Measurements from ENCODE around the gene GOT2.
"Not testable (repeated sequence)": the region's sequence is repeated elsewhere in the genome, so short reads cannot be mapped to it uniquely, and the experiment has no call there.

The GOT2 gene

GRCh38 chr16:58661199-58661830 lies 72.8 kb downstream of the GOT2 start (continued):
- TF ChIP-seq TSHZ1 (tag by site-specific recombination; IDR thresholded peaks at IDR 0.05; ENCODE audit: borderline replicate concordance) (no peak), ZBTB21 (tag by site-specific recombination; IDR thresholded peaks at IDR 0.05) (no peak), ZNF2 (tag by site-specific recombination; IDR thresholded peaks at IDR 0.05) (no peak), BCL6B (tag by site-specific recombination; IDR thresholded peaks at IDR 0.05) (no peak), ZBTB20 (tag by site-specific recombination; IDR thresholded peaks at IDR 0.05) (0 out of 2 replicates have a peak, but pooled peaks have one; percentile 9), ZEB2 (tag by site-specific recombination; IDR thresholded peaks at IDR 0.05) (no peak)
- TF ChIP-seq, protein P1, sequence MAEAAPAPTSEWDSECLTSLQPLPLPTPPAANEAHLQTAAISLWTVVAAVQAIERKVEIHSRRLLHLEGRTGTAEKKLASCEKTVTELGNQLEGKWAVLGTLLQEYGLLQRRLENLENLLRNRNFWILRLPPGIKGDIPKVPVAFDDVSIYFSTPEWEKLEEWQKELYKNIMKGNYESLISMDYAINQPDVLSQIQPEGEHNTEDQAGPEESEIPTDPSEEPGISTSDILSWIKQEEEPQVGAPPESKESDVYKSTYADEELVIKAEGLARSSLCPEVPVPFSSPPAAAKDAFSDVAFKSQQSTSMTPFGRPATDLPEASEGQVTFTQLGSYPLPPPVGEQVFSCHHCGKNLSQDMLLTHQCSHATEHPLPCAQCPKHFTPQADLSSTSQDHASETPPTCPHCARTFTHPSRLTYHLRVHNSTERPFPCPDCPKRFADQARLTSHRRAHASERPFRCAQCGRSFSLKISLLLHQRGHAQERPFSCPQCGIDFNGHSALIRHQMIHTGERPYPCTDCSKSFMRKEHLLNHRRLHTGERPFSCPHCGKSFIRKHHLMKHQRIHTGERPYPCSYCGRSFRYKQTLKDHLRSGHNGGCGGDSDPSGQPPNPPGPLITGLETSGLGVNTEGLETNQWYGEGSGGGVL (tag by site-specific recombination; IDR thresholded peaks at IDR 0.05) = no peak

GRCh38 chr16:58659911-58660310 lies 74.2 kb downstream of the GOT2 start:
- POLR2A ChIA-PET; H3K9me3 ChIP-seq (ENCODE audit: control insufficient read depth, insufficient read depth, low read depth, low read length); H3K27ac ChIP-seq (ENCODE audit: extremely low read depth, low read depth, low read length); H3K4me1 ChIP-seq (ENCODE audit: control insufficient read depth, insufficient read depth, low read length); H3K4me3 ChIP-seq (ENCODE audit: low read depth, low read length); H3K36me3 ChIP-seq (ENCODE audit: control insufficient read depth in 2 of 2, insufficient read depth in 1 of 2, low read length in 2 of 2): not testable (repeated sequence)
- CTCF ChIA-PET = interaction anchor here (0.7 kb wide), 1 partner anchor 94 kb away, joined by 4 read pairs; no protein-coding TSS in a partner anchor

- no peak overlapping the region for H3K4me3 ChIP-seq (ENCODE audit: low read depth, low read length)
- CTCF ChIA-PET = interaction anchor here (0.6 to 1.8 kb wide), 7 partner anchors 37 to 323 kb away, joined by 3 to 5 read pairs (median 3); no protein-coding TSS in a partner anchor
- POLR2A ChIA-PET = interaction anchor here (1.2 kb wide), 1 partner anchor 144 kb away, joined by 3 read pairs; no protein-coding TSS in a partner anchor
- TF ChIP-seq KLF10 (tag by site-specific recombination; IDR thresholded peaks at IDR 0.05) (no peak), ZNF366 (tag by site-specific recombination; conservative IDR thresholded peaks at IDR 0.05) (no peak), ZNF214 (tag by site-specific recombination; IDR thresholded peaks at IDR 0.05; ENCODE audit: borderline replicate concordance) (no peak), ZSCAN5A (tag by site-specific recombination; IDR thresholded peaks at IDR 0.05) (no peak), ZBTB17 (tag by site-specific recombination; IDR thresholded peaks at IDR 0.05) (no peak), ZNF785 (tag by site-specific recombination; IDR thresholded peaks at IDR 0.05) (no peak), ZNF211 (tag by site-specific recombination; IDR thresholded peaks at IDR 0.05; ENCODE audit: low read depth) (no peak), ZNF302 (tag by site-specific recombination; IDR thresholded peaks at IDR 0.05; ENCODE audit: low read depth) (no peak), HOXC10 (CRISPR knock-in tag; IDR thresholded peaks at IDR 0.05) (no peak), EGR2 (tag by site-specific recombination; IDR thresholded peaks at IDR 0.05; ENCODE audit: low read depth) (no peak), ZNF768 (tag by site-specific recombination; IDR thresholded peaks at IDR 0.05) (no peak), ZNF677 (tag by site-specific recombination; IDR thresholded peaks at IDR 0.05) (no peak), PRDM4 (tag by site-specific recombination; IDR thresholded peaks at IDR 0.05) (no peak), ZNF362 (tag by site-specific recombination; IDR thresholded peaks at IDR 0.05) (no peak)
These were observed 75.3 kb downstream of the GOT2 start for GRCh38 chr16:58658796-58659211.

More at GRCh38 chr16:58658796-58659211, 75.3 kb downstream of the GOT2 start:
- no peaks in the 10 kb centered on the region for H3K9me3 ChIP-seq (ENCODE audit: control insufficient read depth, insufficient read depth, low read depth, low read length)
- H3K36me3 ChIP-seq (ENCODE audit: control insufficient read depth in 2 of 2, insufficient read depth in 1 of 2, low read length in 2 of 2) = no peaks in the 10 kb centered on the region
- H3K27ac ChIP-seq (ENCODE audit: extremely low read depth, low read depth, low read length) = no peak overlapping the region
- no peaks in the 10 kb centered on the region for H3K4me1 ChIP-seq (ENCODE audit: control insufficient read depth, insufficient read depth, low read length)
